ENCODE measurements around the gene ARPIN.
"Not testable (repeated sequence)": the region's sequence is repeated elsewhere in the genome, so short reads cannot be mapped to it uniquely, and the experiment has no call there.

ARPIN gene

GRCh38 chr15:89874926-89875564 is 37.7 kb downstream of the ARPIN start:
- Histone ChIP-seq H3K27me3 (no peaks in the 10 kb centered on the region), H3K9ac (no peak overlapping the region), H3K9me3 (replicated peaks in 1 of 11) (0 out of 22 replicates have a peak, but pooled peaks cover 0 to 2% (median 0%) of the 10 kb centered on the region in 11 experiments), H3K4me1 (peaks cover 0 to 38% (median 5%) of the 10 kb centered on the region in 10 experiments; a peak in 10 of 20 replicates), H3K36me3 (peaks cover 19 to 78% (median 58%) of the 10 kb centered on the region in 11 experiments; a peak in 21 of 22 replicates), H3K4me3 (no peak overlapping the region), H4K20me1 (0 out of 22 replicates have a peak, but pooled peaks cover 0 to 4% (median 0%) of the 10 kb centered on the region in 11 experiments), H3K27ac (no peak overlapping the region), H3K4me2 (no peak overlapping the region)
- no peak for TF ChIP-seq Cebpa-rat (IDR thresholded peaks at IDR 0.05)

DNA sequence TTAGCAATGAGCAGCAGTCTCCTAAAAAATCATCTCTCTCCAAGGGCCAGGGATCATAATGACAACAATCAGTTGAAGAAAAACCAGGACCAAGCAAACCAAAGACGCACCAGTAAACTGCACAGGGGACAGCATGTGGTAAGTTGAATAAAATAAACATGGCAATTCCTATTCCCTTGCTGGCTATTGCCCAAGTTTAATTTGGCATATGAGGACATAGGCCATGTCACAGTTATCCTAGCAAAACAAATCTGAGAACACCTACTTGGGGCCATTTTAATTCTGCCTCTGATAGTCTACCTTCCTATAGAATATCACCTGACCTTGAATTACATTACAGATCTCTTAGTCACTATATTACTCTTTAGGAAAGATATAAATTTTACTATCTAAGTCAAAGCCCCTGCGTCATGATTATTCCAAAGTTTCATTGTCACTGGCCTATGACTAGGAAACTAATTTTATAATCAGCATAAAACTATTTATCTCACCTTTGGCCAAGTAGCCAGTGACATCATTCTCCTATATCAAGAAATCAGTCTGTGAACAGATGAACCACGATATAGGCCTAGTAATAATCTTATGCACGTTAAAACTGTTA is 42.0 kb downstream of the ARPIN start:
- TF ChIP-seq Cebpa-rat (IDR thresholded peaks at IDR 0.05), result no peak
- H3K9ac ChIP-seq, result no peak overlapping the region

DNA sequence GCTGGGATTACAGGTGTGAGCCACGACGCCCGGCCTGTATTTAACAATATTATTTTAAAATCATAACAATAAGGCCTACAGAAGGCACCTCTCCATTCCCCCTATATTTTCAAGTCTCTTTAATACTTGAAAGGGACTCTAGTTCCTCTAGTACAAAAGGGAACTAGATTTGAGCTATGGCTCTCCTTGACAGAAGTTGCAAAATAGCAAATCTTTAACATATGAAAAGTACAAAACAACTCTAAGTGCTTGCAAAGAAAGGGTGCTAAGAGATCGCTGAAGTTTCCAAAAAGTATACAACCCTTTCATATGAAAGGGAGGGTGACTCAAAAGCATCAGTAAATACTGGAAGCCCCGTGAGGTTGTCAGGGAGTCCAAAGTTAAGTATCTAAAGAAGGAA is 42.7 kb downstream of the ARPIN start:
- no peak overlapping the region for H3K4me2 ChIP-seq
- H4K20me1 ChIP-seq, result peaks cover 0 to 3% (median 0%) of the 10 kb centered on the region in 11 experiments; a peak in 1 of 22 replicates
- H3K27me3 ChIP-seq, result no peaks in the 10 kb centered on the region
- no peak overlapping the region for H3K27ac ChIP-seq
- H3K4me3 ChIP-seq, result no peak overlapping the region
- H3K9ac ChIP-seq, result no peak overlapping the region
- H3K36me3 ChIP-seq, result peaks cover 17 to 66% (median 38%) of the 10 kb centered on the region in 11 experiments; a peak in 21 of 22 replicates
- H3K4me1 ChIP-seq, result peaks cover 0 to 12% (median 0%) of the 10 kb centered on the region in 10 experiments; a peak in 2 of 20 replicates
- no peak for TF ChIP-seq Cebpa-rat (IDR thresholded peaks at IDR 0.05)
- peaks cover 0 to 10% (median 0%) of the 10 kb centered on the region in 11 experiments; a peak in 5 of 22 replicates for H3K9me3 ChIP-seq (replicated peaks in 1 of 11)

More for the DNA sequence above, 42.0 kb downstream of the ARPIN start:
- H3K4me1 ChIP-seq, result peaks cover 0 to 20% (median 0%) of the 10 kb centered on the region in 10 experiments; a peak in 4 of 20 replicates
- H4K20me1 ChIP-seq, result 0 out of 22 replicates have a peak, but pooled peaks cover 0 to 3% (median 0%) of the 10 kb centered on the region in 11 experiments
- H3K27me3 ChIP-seq, result no peaks in the 10 kb centered on the region
- H3K27ac ChIP-seq, result no peak overlapping the region
- H3K9me3 ChIP-seq (replicated peaks in 1 of 11), result peaks cover 0 to 10% (median 0%) of the 10 kb centered on the region in 11 experiments; a peak in 5 of 22 replicates
- peaks cover 17 to 62% (median 36%) of the 10 kb centered on the region in 11 experiments; a peak in 21 of 22 replicates for H3K36me3 ChIP-seq
- no peak overlapping the region for H3K4me3 ChIP-seq
- H3K4me2 ChIP-seq, result no peak overlapping the region

- H3K36me3 ChIP-seq, result peaks cover 17 to 71% (median 42%) of the 10 kb centered on the region in 11 experiments; a peak in 21 of 22 replicates
- not testable (repeated sequence) for H3K4me2 ChIP-seq; H3K27ac ChIP-seq; H3K9me3 ChIP-seq (replicated peaks in 1 of 11); H3K27me3 ChIP-seq; H4K20me1 ChIP-seq; H3K9ac ChIP-seq; H3K4me3 ChIP-seq
- peaks cover 0 to 17% (median 0%) of the 10 kb centered on the region in 10 experiments; a peak in 5 of 20 replicates for H3K4me1 ChIP-seq
These were observed 43.3 kb downstream of the ARPIN start for GRCh38 chr15:89869490-89869889.

- Histone ChIP-seq H3K4me3 (no peak overlapping the region), H3K4me1 (peaks cover 0 to 30% (median 13%) of the 10 kb centered on the region in 10 experiments; a peak in 17 of 20 replicates), H3K27ac (no peak overlapping the region), H3K4me2 (no peak overlapping the region), H3K36me3 (peaks cover 27 to 70% (median 40%) of the 10 kb centered on the region in 11 experiments), H3K9me3 (replicated peaks in 1 of 11) (peaks cover 0 to 8% (median 0%) of the 10 kb centered on the region in 11 experiments; a peak in 5 of 22 replicates), H3K27me3 (no peaks in the 10 kb centered on the region), H3K9ac (peak overlapping the region in 1 of 11 experiments; percentile 4; a peak in 2 of 22 replicates), H4K20me1 (peaks cover 0 to 24% (median 0%) of the 10 kb centered on the region in 11 experiments; a peak in 3 of 22 replicates)
- no peak for TF ChIP-seq Cebpa-rat (IDR thresholded peaks at IDR 0.05)
These were observed 47.6 kb downstream of the ARPIN start for GRCh38 chr15:89864958-89865739.

GRCh38 chr15:89863918-89864317 is 48.8 kb downstream of the ARPIN start:
- H3K4me2 ChIP-seq, result peak overlapping the region in 2 of 11 experiments; percentile 3 to 18; a peak in 3 of 22 replicates

GRCh38 chr15:89860891-89861290 is 51.9 kb downstream of the ARPIN start:
- Histone ChIP-seq H3K4me2 (peak overlapping the region in 7 of 11 experiments; percentile 5 to 44 (median 26); a peak in 11 of 22 replicates), H3K27ac (no peak overlapping the region), H3K27me3 (no peaks in the 10 kb centered on the region), H3K9me3 (replicated peaks in 1 of 11) (no peaks in the 10 kb centered on the region), H3K9ac (no peak overlapping the region), H3K36me3 (peaks cover 23 to 92% (median 45%) of the 10 kb centered on the region in 11 experiments; a peak in 20 of 22 replicates), H3K4me3 (no peak overlapping the region), H4K20me1 (peaks cover 0 to 39% (median 0%) of the 10 kb centered on the region in 11 experiments; a peak in 4 of 22 replicates), H3K4me1 (peaks cover 0 to 24% (median 14%) of the 10 kb centered on the region in 10 experiments; a peak in 17 of 20 replicates)
- TF ChIP-seq Cebpa-rat (IDR thresholded peaks at IDR 0.05), result no peak

More at GRCh38 chr15:89863918-89864317, 48.8 kb downstream of the ARPIN start:
- Histone ChIP-seq H4K20me1 (peaks cover 0 to 24% (median 0%) of the 10 kb centered on the region in 11 experiments; a peak in 3 of 22 replicates), H3K9me3 (replicated peaks in 1 of 11) (no peaks in the 10 kb centered on the region), H3K27ac (peak overlapping the region in 1 of 11 experiments; percentile 20; a peak in 1 of 22 replicates), H3K4me1 (peaks cover 0 to 24% (median 14%) of the 10 kb centered on the region in 10 experiments; a peak in 17 of 20 replicates), H3K36me3 (peaks cover 23 to 72% (median 38%) of the 10 kb centered on the region in 11 experiments; a peak in 20 of 22 replicates), H3K9ac (no peak overlapping the region), H3K4me3 (no peak overlapping the region), H3K27me3 (no peaks in the 10 kb centered on the region)
- no peak for TF ChIP-seq Cebpa-rat (IDR thresholded peaks at IDR 0.05)

DNA sequence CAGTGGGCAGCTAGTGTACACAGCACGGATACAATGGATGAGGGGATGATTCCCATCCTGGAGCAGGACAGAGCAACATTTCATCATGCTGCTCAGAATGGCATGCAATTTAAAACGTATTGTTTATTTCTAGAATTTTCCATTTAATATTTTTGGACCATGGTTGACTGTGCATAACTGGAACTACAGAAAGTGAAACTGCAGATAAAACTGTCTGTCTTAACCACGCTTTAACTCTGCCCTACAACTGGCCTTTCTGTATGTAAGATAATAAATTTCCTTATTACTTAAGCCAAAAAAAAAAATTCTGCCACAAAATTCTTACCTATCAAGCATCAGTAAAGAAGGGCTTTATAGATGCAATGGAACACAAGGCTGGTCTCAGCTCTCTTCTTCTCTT is 52.3 kb downstream of the ARPIN start:
- Histone ChIP-seq H3K9me3 (replicated peaks in 1 of 11) (no peaks in the 10 kb centered on the region), H3K27me3 (no peaks in the 10 kb centered on the region), H4K20me1 (peaks cover 0 to 39% (median 0%) of the 10 kb centered on the region in 11 experiments; a peak in 4 of 22 replicates), H3K36me3 (peaks cover 22 to 89% (median 45%) of the 10 kb centered on the region in 11 experiments; a peak in 20 of 22 replicates), H3K9ac (no peak overlapping the region), H3K27ac (no peak overlapping the region), H3K4me3 (no peak overlapping the region), H3K4me1 (peaks cover 0 to 24% (median 14%) of the 10 kb centered on the region in 10 experiments; a peak in 17 of 20 replicates), H3K4me2 (peak overlapping the region in 7 of 11 experiments; percentile 5 to 44 (median 26); a peak in 11 of 22 replicates)
- TF ChIP-seq Cebpa-rat (IDR thresholded peaks at IDR 0.05), result no peak

All from BLaER1 treated with 17β-estradiol and CSF1 and Interleukin-3, amounts not matched to agents 10 nM and 100 nM (cell line).